ENCODE data around the gene GORASP1. TPM values are rescaled to one million over a fixed set of nuclear protein-coding genes. Genes with fewer than 3 reads are reported as not detected.

The GORASP1 gene
- total RNA-seq, 2 donors from 2014 or later = 47.4 to 48.9 TPM

DNA sequence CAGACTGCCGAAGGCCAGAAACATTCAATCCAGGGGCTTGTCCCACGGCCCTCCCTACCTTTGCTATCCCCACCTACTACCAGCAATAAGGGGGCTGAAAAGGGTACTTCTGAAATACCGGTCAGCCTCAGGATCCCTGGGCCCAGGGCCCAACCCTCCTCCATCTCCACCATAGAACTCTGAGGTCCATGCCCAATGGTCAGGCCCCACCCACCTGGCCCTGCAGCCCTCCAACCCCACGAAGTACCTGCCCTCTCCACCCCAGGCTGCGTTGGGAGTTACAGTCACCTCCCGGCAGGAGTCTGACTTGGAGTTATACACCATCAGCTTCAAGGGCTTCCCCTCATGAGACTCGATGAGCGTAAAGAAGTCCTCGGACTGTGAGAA, 6.9 kb downstream of the GORASP1 start:
- Histone ChIP-seq H3K9ac (ENCODE audit: extremely low read depth, low read length, poor library complexity, severe bottlenecking) (no peak overlapping the region), H3K9me3 (ENCODE audit: control insufficient read depth, low read length) (no peaks in the 10 kb centered on the region), H3K36me3 (ENCODE audit: control insufficient read depth, insufficient read depth, low read length) (peaks cover 31% of the 10 kb centered on the region), H3K4me1 (ENCODE audit: control insufficient read depth, insufficient read depth, low read length) (no peaks in the 10 kb centered on the region), H3K27me3 (ENCODE audit: control insufficient read depth, insufficient read depth, low read length, poor library complexity, severe bottlenecking) (no peaks in the 10 kb centered on the region), H3K4me3 (ENCODE audit: low read length) (no peak overlapping the region), H3K27ac (ENCODE audit: low read depth, low read length) (no peak overlapping the region)
- DNase-seq = no peak
- Mint-ChIP-seq H3K27me3 (ENCODE audit: insufficient read depth) (no peaks in the 10 kb centered on the region), H3K36me3 (ENCODE audit: low read depth) (peaks cover 18% of the 10 kb centered on the region), H3K27ac (no peak overlapping the region), H3K4me1 (no peaks in the 10 kb centered on the region), H3K4me3 (no peak overlapping the region), H3K9me3 (no peaks in the 10 kb centered on the region)
- 91 to 94% methylated on average over 4 to 8 of the region's 9 CpGs for WGBS, 2 experiments (ENCODE audit: insufficient coverage in 1 of 2, insufficient read length in 1 of 2)
- TF ChIP-seq, protein P1, sequence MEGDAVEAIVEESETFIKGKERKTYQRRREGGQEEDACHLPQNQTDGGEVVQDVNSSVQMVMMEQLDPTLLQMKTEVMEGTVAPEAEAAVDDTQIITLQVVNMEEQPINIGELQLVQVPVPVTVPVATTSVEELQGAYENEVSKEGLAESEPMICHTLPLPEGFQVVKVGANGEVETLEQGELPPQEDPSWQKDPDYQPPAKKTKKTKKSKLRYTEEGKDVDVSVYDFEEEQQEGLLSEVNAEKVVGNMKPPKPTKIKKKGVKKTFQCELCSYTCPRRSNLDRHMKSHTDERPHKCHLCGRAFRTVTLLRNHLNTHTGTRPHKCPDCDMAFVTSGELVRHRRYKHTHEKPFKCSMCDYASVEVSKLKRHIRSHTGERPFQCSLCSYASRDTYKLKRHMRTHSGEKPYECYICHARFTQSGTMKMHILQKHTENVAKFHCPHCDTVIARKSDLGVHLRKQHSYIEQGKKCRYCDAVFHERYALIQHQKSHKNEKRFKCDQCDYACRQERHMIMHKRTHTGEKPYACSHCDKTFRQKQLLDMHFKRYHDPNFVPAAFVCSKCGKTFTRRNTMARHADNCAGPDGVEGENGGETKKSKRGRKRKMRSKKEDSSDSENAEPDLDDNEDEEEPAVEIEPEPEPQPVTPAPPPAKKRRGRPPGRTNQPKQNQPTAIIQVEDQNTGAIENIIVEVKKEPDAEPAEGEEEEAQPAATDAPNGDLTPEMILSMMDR (conservative IDR thresholded peaks at IDR 0.05) = no peak

DNA sequence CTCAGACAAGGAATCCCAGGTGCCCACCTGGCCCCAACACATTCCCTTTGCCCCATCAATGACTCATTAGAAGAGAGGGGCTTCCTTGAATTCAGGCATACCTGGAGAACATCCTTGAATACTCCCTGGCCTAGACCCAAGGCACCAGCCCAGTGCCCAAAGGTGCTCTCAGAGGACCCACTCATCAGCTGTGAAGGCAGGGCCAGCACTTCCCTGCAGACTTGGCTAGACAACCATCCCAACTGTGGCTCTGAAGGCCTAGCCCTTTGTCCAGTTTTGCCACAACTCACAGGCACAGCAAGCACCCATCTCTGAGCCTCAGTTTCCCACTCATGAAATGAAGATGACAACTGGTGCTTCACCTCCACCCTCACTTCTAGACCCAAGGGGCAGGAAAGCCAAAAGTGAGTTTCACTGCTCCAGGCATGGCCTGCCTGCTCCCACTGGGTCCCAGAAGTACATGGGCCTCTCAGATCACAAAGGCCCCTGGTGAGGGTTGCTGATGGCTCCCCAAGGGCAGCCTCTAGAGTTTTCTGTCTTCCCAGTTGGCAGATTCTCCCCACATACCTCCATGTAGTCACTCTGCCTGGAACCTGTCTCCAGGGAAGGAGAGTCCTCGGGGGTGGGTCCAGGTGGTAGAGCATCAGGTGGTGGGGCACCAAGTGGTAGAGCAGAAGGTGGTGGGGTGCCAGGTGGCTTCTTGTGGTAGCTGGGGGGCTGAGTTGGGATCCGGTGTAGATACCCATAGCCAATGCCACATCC, 7.5 kb downstream of the GORASP1 start:
- no peak overlapping the region for H3K4me3 Mint-ChIP-seq
- peaks cover 23% of the 10 kb centered on the region for H3K36me3 Mint-ChIP-seq (ENCODE audit: low read depth)
- H3K27ac Mint-ChIP-seq = no peak overlapping the region
- H3K27me3 Mint-ChIP-seq (ENCODE audit: insufficient read depth) = no peaks in the 10 kb centered on the region
- Histone ChIP-seq H3K27ac (ENCODE audit: low read depth, low read length) (no peak overlapping the region), H3K36me3 (ENCODE audit: control insufficient read depth, insufficient read depth, low read length) (peaks cover 37% of the 10 kb centered on the region), H3K27me3 (ENCODE audit: control insufficient read depth, insufficient read depth, low read length, poor library complexity, severe bottlenecking) (no peaks in the 10 kb centered on the region), H3K9me3 (ENCODE audit: control insufficient read depth, low read length) (no peaks in the 10 kb centered on the region), H3K4me3 (ENCODE audit: low read length) (no peak overlapping the region), H3K4me1 (ENCODE audit: control insufficient read depth, insufficient read depth, low read length) (no peaks in the 10 kb centered on the region), H3K9ac (ENCODE audit: extremely low read depth, low read length, poor library complexity, severe bottlenecking) (no peak overlapping the region)
- WGBS, 2 experiments (ENCODE audit: insufficient coverage in 1 of 2, insufficient read length in 1 of 2) = 90 to 100% methylated on average over 1 to 2 of the region's 2 CpGs
- no peaks in the 10 kb centered on the region for H3K9me3 Mint-ChIP-seq
- DNase-seq = no peak
- TF ChIP-seq, protein P1 (conservative IDR thresholded peaks at IDR 0.05) = no peak
- H3K4me1 Mint-ChIP-seq = no peaks in the 10 kb centered on the region

DNA sequence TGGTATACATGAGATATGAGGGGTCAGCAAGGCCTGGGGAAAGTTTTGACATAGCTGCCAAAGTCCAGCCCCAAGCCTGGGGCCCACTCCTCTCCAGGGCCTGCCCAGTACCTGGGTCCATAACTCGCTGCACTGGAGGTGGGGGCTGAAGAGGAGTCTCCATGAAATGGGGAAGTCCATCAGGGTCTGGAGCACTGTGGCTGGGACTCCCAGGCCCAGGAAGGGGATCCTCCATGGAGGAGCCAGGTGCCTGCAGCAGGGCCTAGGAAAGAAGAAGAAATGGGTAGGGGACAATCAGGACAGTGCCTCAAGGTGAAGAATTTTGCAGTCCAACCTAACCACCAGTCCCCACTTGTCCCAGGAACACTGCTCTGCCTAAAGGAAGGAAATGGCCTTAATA, 8.2 kb downstream of the GORASP1 start:
- Histone ChIP-seq H3K4me1 (ENCODE audit: control insufficient read depth, insufficient read depth, low read length) (no peaks in the 10 kb centered on the region), H3K9me3 (ENCODE audit: control insufficient read depth, low read length) (no peaks in the 10 kb centered on the region), H3K9ac (ENCODE audit: extremely low read depth, low read length, poor library complexity, severe bottlenecking) (no peak overlapping the region), H3K36me3 (ENCODE audit: control insufficient read depth, insufficient read depth, low read length) (peaks cover 42% of the 10 kb centered on the region), H3K27me3 (ENCODE audit: control insufficient read depth, insufficient read depth, low read length, poor library complexity, severe bottlenecking) (no peaks in the 10 kb centered on the region), H3K27ac (ENCODE audit: low read depth, low read length) (no peak overlapping the region), H3K4me3 (ENCODE audit: low read length) (no peak overlapping the region)
- TF ChIP-seq, protein P1 (conservative IDR thresholded peaks at IDR 0.05) = no peak
- Mint-ChIP-seq H3K36me3 (ENCODE audit: low read depth) (peaks cover 30% of the 10 kb centered on the region), H3K27me3 (ENCODE audit: insufficient read depth) (no peaks in the 10 kb centered on the region), H3K4me3 (no peak overlapping the region), H3K4me1 (no peaks in the 10 kb centered on the region), H3K27ac (no peak overlapping the region), H3K9me3 (no peaks in the 10 kb centered on the region)
- no peak for DNase-seq
- 87 to 100% methylated on average over 1 of the region's 1 CpG for WGBS, 2 experiments (ENCODE audit: insufficient coverage in 1 of 2, insufficient read length in 1 of 2)
